RPMI8226 (cell line): Measurements from ENCODE around the gene SMAP2.
"Not testable (repeated sequence)": the region's sequence is repeated elsewhere in the genome, so short reads cannot be mapped to it uniquely, and the experiment has no call there.

Source experiments
- DNase-seq: peaks from one replicate; pipeline ENCODE4 v3.0.0-alpha.2; 2015

The SMAP2 gene

DNA sequence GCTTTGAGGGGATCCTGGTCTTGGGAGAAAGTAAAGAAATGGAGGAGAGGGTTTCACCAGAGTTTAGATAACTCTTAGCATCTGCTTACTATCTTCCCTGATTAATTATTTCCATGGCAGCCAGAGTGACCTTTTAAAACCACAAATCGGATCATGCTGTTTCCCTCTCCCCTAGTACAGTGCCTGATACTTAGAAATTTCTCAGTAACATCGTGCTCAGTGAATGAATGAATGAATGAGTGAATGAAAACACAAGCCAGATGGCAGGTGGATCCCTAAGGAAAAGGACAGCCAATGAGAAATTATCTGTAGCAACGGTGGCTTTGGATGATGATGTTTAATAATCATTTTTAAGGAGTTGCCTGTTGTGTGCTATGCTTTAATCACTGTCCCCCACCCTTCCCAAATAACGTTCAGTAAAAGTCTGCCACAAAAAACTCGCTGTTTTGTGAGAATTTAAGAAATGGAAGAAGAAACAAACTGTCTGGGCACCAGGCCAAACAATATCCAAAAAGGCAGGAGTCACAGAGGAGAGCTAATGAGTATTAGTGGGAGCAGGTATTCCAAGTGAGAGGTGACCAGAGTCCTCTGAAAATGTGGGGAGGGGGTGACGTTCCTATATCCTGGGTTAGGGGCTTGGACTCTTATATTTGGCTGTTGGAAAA lies 737 bp upstream of the SMAP2 start:
- DNase-seq, result no peak

DNA sequence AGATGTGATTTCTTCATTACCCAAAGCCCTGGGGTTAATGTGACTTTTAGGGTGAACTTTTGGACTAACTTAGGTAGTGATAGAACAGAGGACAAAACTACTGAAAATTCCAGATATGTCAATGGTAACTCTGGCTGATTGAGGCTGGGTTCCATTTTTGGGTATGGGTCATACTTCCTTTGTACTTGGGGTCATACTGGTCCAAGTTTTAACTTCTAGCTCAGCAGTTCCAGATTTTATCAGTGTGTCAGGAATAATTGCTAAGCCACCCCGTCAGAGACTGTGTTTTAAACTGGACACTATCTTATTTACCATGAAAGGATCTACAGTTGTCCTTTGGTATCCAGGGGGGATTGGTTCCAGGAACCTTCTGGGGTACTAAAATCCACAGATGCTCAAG lies 4.0 kb downstream of the SMAP2 start:
- no peak for DNase-seq

GRCh38 chr1:40379785-40380452 lies 6.4 kb downstream of the SMAP2 start:
- DNase-seq, result no peak

- DNase-seq, result no peak
Measured at GRCh38 chr1:40380817-40381216, 7.3 kb downstream of the SMAP2 start.

GRCh38 chr1:40381268-40382107 lies 8.0 kb downstream of the SMAP2 start:
- DNase-seq, result peak; percentile 62

DNA sequence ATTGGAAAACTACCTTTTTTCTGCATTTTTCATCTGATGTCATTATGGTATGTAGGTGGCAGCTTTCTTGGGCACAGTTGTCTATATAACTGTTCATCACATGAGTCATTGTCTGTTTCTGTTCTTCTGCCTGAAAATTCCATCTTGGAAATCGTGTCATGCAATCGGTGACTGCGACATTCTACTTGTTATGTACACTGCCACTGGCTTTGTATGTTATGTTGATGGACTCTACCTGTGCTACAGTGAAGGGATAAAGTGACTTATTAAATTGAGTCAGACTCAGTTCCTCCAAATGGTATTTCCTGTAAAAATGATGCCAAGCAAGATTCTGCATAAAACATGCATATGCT lies 8.6 kb downstream of the SMAP2 start:
- no peak for DNase-seq

DNA sequence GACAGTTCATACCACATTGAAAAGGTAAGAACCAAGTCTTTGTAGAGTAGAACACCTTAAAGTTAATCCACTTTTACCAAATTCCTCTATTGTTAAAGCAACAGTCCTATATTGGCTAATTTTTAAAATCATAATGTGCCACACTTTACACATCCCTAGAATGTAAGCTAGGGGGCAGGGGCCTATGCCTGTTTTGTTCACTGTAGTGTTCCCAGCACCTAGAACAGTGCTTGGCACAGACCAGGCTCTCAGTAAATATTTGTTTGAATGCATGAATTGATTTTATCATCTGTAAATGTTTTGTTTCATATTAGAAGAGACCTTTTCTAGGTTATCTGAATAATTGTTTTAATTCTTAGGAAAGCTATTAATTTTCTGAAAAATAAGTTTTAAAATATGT lies 9.1 kb downstream of the SMAP2 start:
- no peak for DNase-seq

GRCh38 chr1:40383095-40383487 lies 9.6 kb downstream of the SMAP2 start:
- DNase-seq, result no peak

DNA sequence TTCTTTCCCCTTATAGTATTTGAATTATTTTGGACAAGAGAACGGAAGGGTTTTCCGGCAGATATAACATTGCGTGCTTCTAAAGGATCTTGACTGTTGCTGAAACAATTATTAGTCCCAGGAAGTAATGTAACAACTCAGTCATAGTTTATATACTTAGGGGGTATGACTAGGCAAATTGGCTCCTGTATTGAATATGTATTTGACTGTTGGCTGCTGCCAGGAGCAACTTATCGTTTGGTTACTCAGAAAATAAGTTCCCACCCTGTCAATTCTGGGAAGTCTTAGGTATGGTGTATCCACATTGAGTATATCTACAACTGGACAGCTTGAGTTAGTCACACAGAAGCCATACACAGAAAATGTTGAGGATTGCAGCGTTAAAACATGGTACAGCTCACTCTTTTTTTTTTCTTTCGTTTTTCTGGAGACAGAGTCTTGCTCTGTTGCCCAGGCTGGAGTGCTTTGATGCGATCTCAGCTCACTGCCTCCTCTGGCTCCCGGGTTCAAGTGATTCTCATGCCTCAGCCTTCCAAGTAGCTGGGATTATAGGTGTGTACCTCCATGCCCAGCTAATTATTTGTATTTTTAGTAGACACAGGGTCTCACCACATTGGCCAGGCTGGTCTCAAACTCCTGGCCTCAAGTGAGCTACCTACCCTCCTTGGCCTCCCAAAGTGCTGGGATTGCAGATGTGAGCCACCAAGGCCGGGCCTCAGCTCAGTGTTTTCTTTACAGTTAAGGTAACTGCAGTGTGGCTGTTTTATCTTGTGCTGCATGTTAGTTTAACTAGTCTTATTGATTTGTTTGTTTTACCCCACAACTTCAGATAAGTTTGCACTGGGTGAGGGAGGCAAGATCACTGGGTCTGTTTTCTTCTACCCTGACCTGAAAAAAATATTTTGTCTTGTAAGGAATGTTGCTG lies 10.2 kb downstream of the SMAP2 start:
- peak; percentile 60 for DNase-seq

- peak; percentile 89 for DNase-seq
Measured at GRCh38 chr1:40384413-40384762, 10.9 kb downstream of the SMAP2 start.

- DNase-seq, result no peak
Measured at GRCh38 chr1:40384887-40385286, 11.4 kb downstream of the SMAP2 start.

DNA sequence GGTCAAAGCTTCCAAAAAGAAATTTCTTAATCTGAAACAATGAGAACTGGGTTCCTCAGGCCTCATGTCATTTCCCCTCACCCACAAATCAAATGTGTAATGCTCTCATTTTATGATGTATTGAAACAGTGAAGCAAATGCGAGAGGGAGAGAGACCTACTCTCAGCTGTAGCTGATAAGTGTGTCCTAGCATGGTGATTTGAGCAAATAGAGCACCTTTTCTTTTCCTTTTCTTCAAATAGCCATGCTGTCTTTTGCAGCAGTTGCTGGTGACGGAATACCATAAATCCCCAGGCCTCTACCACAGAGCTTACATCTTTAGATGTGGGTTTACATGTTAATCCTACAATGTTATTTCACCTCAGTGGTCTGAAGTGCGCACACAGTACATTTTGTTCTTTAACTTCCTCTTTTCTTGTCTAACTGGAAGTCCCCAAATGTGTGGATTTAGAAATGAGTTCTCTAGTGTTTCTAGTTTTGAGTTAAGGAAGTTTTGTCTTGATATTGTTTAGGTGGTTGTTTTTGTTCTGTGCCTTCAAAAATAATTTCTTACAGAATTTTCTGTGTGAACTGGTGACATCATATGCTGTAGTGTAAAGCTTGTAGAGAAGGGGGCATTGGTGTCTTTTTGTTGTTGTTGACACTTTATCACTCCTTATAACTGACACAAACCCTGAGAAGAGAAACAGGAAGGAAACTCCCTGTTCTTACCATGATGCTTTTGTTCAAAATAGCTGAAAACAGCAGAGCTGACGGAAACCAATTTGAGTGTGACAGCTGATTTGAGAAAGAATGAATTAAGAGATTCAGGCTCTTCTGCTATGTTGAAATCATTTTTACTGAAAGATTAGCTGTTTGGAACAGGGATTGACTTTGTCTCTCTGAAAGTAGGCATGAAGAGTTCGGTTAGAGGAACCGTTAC lies 12.2 kb downstream of the SMAP2 start:
- peak; percentile 83 for DNase-seq

DNA sequence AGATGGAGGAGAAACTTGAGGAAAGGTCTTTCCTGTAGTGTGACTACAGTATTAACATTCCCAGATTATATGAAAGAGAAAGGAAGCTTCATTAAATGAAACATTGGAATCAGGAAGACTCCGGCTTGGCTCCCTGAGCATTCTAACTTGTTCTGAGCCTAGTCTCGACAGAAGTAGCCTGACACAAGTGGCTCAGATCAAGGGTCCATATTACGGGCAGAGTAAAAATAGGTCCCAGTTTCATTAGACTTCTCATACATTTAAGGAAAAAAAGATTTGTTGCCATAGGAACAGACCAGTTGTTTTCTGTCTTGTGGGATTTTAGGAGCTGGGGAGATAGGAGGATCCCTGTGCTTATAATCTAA lies 12.8 kb downstream of the SMAP2 start:
- no peak for DNase-seq

DNA sequence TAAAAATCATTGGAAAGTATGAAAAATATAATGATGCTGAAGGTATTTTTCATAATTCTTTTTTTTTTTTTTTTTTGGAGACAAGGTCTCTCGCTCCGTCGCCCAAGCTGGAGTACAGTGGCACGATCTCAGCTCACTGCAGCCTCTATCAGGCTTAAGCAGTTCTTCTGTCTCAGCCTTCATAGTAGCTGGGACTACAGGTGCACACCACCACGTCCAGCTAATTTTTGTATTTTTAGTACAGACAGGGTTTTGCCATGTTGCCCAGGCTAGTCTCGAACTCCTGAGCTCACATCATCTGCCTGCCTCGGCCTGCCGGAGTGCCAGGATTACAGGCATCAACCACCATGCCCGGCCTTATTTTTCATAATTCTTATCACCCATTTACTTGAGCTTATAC lies 13.3 kb downstream of the SMAP2 start:
- DNase-seq, result no peak

GRCh38 chr1:40387381-40388306 lies 14.1 kb downstream of the SMAP2 start:
- not testable (repeated sequence) for DNase-seq

DNA sequence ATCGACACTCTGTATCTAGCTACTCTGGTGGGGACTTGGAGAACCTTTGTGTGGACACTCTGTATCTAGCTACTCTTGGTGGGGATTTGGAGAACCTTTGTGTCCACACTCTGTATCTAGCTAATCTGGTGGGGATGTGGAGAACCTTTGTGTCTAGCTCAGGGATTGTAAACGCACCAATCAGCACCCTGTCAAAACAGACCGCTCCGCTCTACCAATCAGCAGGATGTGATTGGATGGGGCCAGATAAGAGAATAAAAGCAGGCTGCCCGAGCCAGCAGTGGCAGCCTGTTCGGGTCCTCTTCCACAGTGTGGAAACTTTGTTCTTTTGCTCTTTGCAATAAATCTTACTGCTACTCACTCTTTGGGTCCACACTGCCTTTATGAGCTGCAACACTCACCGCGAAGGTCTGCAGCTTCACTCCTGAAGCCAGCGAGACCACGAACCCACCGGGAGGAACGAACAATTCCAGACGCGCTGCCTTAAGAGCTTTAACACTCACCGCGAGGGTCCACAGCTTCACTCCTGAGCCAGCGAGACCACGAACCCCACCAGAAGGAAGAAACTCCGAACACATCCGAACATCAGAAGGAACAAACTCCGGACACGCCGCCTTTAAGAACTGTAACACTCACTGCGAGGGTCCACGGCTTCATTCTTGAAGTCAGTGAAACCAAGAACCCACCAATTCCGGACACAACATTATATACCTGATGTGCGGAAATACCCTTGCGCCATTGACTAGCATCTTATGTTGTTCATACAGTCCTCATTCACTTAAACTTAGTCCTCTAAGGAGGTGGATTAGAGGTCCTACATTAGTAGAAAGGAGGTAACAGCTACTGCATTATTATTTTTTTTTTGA lies 15.2 kb downstream of the SMAP2 start:
- not testable (repeated sequence) for DNase-seq

GRCh38 chr1:40389322-40389803 lies 15.8 kb downstream of the SMAP2 start:
- DNase-seq, result no peak

- no peak for DNase-seq
Measured at GRCh38 chr1:40389871-40390560, 16.5 kb downstream of the SMAP2 start.

GRCh38 chr1:40390857-40391256 lies 17.3 kb downstream of the SMAP2 start:
- DNase-seq, result no peak
